HEK293 (cell line): ENCODE measurements around the gene TYROBP.

Experiments
- CTCF ChIA-PET: fragments of 350-600 bp; formaldehyde crosslinking; extraction: SDS; loops from one replicate; lab custom pipeline; 2021; ENCODE audit warnings: antibody characterized with exemption; lab: Yijun Ruan, JAX
- POLR2A ChIA-PET: fragments of 300-600 bp; formaldehyde crosslinking; extraction: SDS; loops from one replicate; lab custom pipeline; 2020; ENCODE audit warnings: antibody characterized with exemption, inconsistent platforms; lab: Yijun Ruan, JAX
- H3K27ac ChIP-seq: fragments of 200-500 bp; sonication (Bioruptor generic); 2 replicates; pipeline ENCODE4 v1.5.1; 2014; ENCODE audit warnings: low read depth, low read length, control low read depth, inconsistent platforms; ENCODE audit errors: extremely low read depth
- H3K36me3 ChIP-seq, 2 experiments: fragments of 200-500 bp in 1 of 2; sonication (Bioruptor generic) in 1 of 2; 1 replicate in 1 of 2; 2 replicates in 1 of 2; pipeline ENCODE4 v1.5.1; 2014 to 2017; ENCODE audit warnings: inconsistent platforms in 2 of 2, low read length in 2 of 2; ENCODE audit not compliant: control insufficient read depth in 2 of 2, insufficient read depth in 1 of 2
- H3K4me1 ChIP-seq: fragments of 200-500 bp; sonication (Bioruptor generic); 2 replicates; pipeline ENCODE4 v1.5.1; 2014; ENCODE audit warnings: mild to moderate bottlenecking, low read length, inconsistent platforms; ENCODE audit not compliant: control insufficient read depth, insufficient read depth
- H3K4me3 ChIP-seq: 2 replicates; pipeline ENCODE4 v1.5.1; 2011; ENCODE audit warnings: low read depth, mild to moderate bottlenecking, control low read depth, low read length, moderate library complexity
- H3K9me3 ChIP-seq: fragments of 200-500 bp; sonication (Bioruptor generic); 2 replicates; pipeline ENCODE4 v1.5.1; 2014; ENCODE audit warnings: low read depth, low read length, inconsistent platforms; ENCODE audit not compliant: control insufficient read depth, insufficient read depth
- EGR2 ChIP-seq: fragments of 450-650 bp; formaldehyde crosslinking; IDR thresholded peaks from 2 replicates; pipeline ENCODE4 v1.5.1; 2016; ENCODE audit warnings: low read depth, missing biosample characterization, missing genetic modification characterization
- FEZF1 ChIP-seq: fragments of 450-650 bp; formaldehyde crosslinking; IDR thresholded peaks from 2 replicates; pipeline ENCODE4 v1.5.1; 2016; ENCODE audit warnings: missing biosample characterization, missing genetic modification characterization
- GLI2 ChIP-seq: fragments of 450-650 bp; formaldehyde crosslinking; IDR thresholded peaks from 2 replicates; pipeline ENCODE4; 2017; ENCODE audit warnings: missing biosample characterization, missing genetic modification characterization, low read depth, borderline replicate concordance
- GLI4 ChIP-seq: fragments of 450-650 bp; formaldehyde crosslinking; IDR thresholded peaks from 2 replicates; pipeline ENCODE4 v1.5.1; 2016; ENCODE audit warnings: missing biosample characterization, missing genetic modification characterization
- GLIS1 ChIP-seq: fragments of 450-650 bp; formaldehyde crosslinking; IDR thresholded peaks from 2 replicates; pipeline ENCODE4 v1.5.1; 2016; ENCODE audit warnings: missing biosample characterization, missing genetic modification characterization
- PRDM1 ChIP-seq: fragments of 450-650 bp; formaldehyde crosslinking; IDR thresholded peaks from 2 replicates; pipeline ENCODE4; 2016; ENCODE audit warnings: missing biosample characterization, missing genetic modification characterization
- SCRT1 ChIP-seq: fragments of 450-650 bp; formaldehyde crosslinking; IDR thresholded peaks from 2 replicates; pipeline ENCODE4 v1.5.1; 2016; ENCODE audit warnings: missing biosample characterization, missing genetic modification characterization, borderline replicate concordance
- SP7 ChIP-seq: fragments of 450-650 bp; formaldehyde crosslinking; IDR thresholded peaks from 2 replicates; pipeline ENCODE4 v1.5.1; 2016; ENCODE audit warnings: missing biosample characterization, missing genetic modification characterization
- YY1 ChIP-seq: fragments of 450-650 bp; formaldehyde crosslinking; IDR thresholded peaks from 2 replicates; pipeline ENCODE4 v1.5.1; 2018; ENCODE audit warnings: missing biosample characterization, missing genetic modification characterization
- ZBTB7A ChIP-seq: fragments of 450-650 bp; formaldehyde crosslinking; IDR thresholded peaks from 2 replicates; pipeline ENCODE4 v1.5.1; 2016; ENCODE audit warnings: low read depth, missing biosample characterization, missing genetic modification characterization
- ZBTB8A ChIP-seq: fragments of 450-650 bp; formaldehyde crosslinking; IDR thresholded peaks from 2 replicates; pipeline ENCODE4 v1.5.1; 2016; ENCODE audit warnings: missing biosample characterization, missing genetic modification characterization
- ZFP69B ChIP-seq: fragments of 450-650 bp; formaldehyde crosslinking; IDR thresholded peaks from 2 replicates; pipeline ENCODE4 v1.5.1; 2016; ENCODE audit warnings: missing biosample characterization, missing genetic modification characterization
- ZNF121 ChIP-seq: fragments of 450-650 bp; formaldehyde crosslinking; IDR thresholded peaks from 2 replicates; pipeline ENCODE4 v1.5.1; 2016; ENCODE audit warnings: missing biosample characterization, missing genetic modification characterization
- ZNF148 ChIP-seq: fragments of 450-650 bp; formaldehyde crosslinking; IDR thresholded peaks from 2 replicates; pipeline ENCODE4 v1.5.0; 2017; ENCODE audit warnings: missing biosample characterization, missing genetic modification characterization, borderline replicate concordance
- ZNF16 ChIP-seq: fragments of 450-650 bp; formaldehyde crosslinking; IDR thresholded peaks from 2 replicates; pipeline ENCODE4 v1.5.1; 2016; ENCODE audit warnings: low read depth, missing biosample characterization, missing genetic modification characterization
- ZNF239 ChIP-seq: fragments of 450-650 bp; formaldehyde crosslinking; IDR thresholded peaks from 2 replicates; pipeline ENCODE4 v1.5.1; 2016; ENCODE audit warnings: missing biosample characterization, missing genetic modification characterization
- ZNF518A ChIP-seq: fragments of 450-650 bp; formaldehyde crosslinking; conservative IDR thresholded peaks from 2 replicates; pipeline ENCODE4 v1.5.1; 2016; ENCODE audit warnings: low read depth, missing biosample characterization, missing genetic modification characterization
- ZNF548 ChIP-seq: fragments of 450-650 bp; formaldehyde crosslinking; IDR thresholded peaks from 2 replicates; pipeline ENCODE4 v1.5.1; 2016; ENCODE audit warnings: missing biosample characterization, missing genetic modification characterization
- ZNF558 ChIP-seq: fragments of 450-650 bp; formaldehyde crosslinking; IDR thresholded peaks from 2 replicates; pipeline ENCODE4 v1.5.1; 2016; ENCODE audit warnings: missing biosample characterization, missing genetic modification characterization
- ZNF585B ChIP-seq: fragments of 450-650 bp; formaldehyde crosslinking; IDR thresholded peaks from 2 replicates; pipeline ENCODE4 v1.5.1; 2016; ENCODE audit warnings: missing biosample characterization, missing genetic modification characterization
- ZNF610 ChIP-seq: fragments of 450-650 bp; formaldehyde crosslinking; IDR thresholded peaks from 2 replicates; pipeline ENCODE4 v1.5.1; 2016; ENCODE audit warnings: missing biosample characterization, missing genetic modification characterization, borderline replicate concordance
- ZNF645 ChIP-seq: fragments of 450-650 bp; formaldehyde crosslinking; IDR thresholded peaks from 2 replicates; pipeline ENCODE4; 2016; ENCODE audit warnings: missing biosample characterization, missing genetic modification characterization
- ZNF654 ChIP-seq: fragments of 450-650 bp; formaldehyde crosslinking; IDR thresholded peaks from 2 replicates; pipeline ENCODE4 v1.5.1; 2016; ENCODE audit warnings: low read depth, missing biosample characterization, missing genetic modification characterization
- ZNF692 ChIP-seq: fragments of 450-650 bp; formaldehyde crosslinking; IDR thresholded peaks from 2 replicates; pipeline ENCODE4 v1.5.1; 2016; ENCODE audit warnings: missing biosample characterization, missing genetic modification characterization
- ZNF707 ChIP-seq: fragments of 450-650 bp; formaldehyde crosslinking; IDR thresholded peaks from 2 replicates; pipeline ENCODE4 v1.5.1; 2016; ENCODE audit warnings: missing biosample characterization, missing genetic modification characterization
- ZNF837 ChIP-seq: fragments of 450-650 bp; formaldehyde crosslinking; IDR thresholded peaks from 2 replicates; pipeline ENCODE4 v1.5.1; 2016; ENCODE audit warnings: missing biosample characterization, missing genetic modification characterization

Gene TYROBP

GRCh38 chr19:35901854-35902661 is 6.0 kb downstream of the TYROBP start, which contains the start of gene HCST (continued):
- no peak for TF ChIP-seq ZNF148 (tag by site-specific recombination)
- TF ChIP-seq SCRT1 (tag by site-specific recombination), result no peak
- TF ChIP-seq ZNF558 (tag by site-specific recombination), result no peak
- TF ChIP-seq GLI2 (tag by site-specific recombination), result no peak
- TF ChIP-seq ZNF518A (tag by site-specific recombination), result no peak
- TF ChIP-seq ZNF585B, result no peak

- H3K9me3 ChIP-seq, result no peaks in the 10 kb centered on the region
- H3K4me3 ChIP-seq, result no peak overlapping the region
- peaks cover 19 to 24% of the 10 kb centered on the region in 2 experiments for H3K36me3 ChIP-seq
- H3K27ac ChIP-seq, result no peak overlapping the region
- ChIA-PET POLR2A (interaction anchor here (0.5 to 1.7 kb wide), 14 partner anchors 10 to 1479 kb away, joined by 3 to 10 read pairs (median 5); partner anchors contain the start of genes ALKBH6, LIN37 and SDHAF1), CTCF (interaction anchor here (0.6 to 1.4 kb wide), 5 partner anchors 15 to 899 kb away, joined by 3 to 8 read pairs (median 4); no protein-coding TSS in a partner anchor)
- peaks cover 14% of the 10 kb centered on the region for H3K4me1 ChIP-seq
- TF ChIP-seq ZNF654 (tag by site-specific recombination) (no peak), ZNF692 (tag by site-specific recombination) (peak; percentile 40; the same call in 1 of the 2 replicates), EGR2 (tag by site-specific recombination) (no peak), ZNF837 (tag by site-specific recombination) (no peak), SP7 (tag by site-specific recombination) (no peak), GLI4 (no peak), ZNF610 (tag by site-specific recombination) (no peak), ZNF645 (tag by site-specific recombination) (no peak), PRDM1 (peak; percentile 65; the same call in 1 of the 2 replicates), FEZF1 (tag by site-specific recombination) (peak; percentile 30; the same call in 1 of the 2 replicates), ZBTB7A (0 out of 2 replicates have a peak, but pooled peaks have one; percentile 32), ZNF16 (tag by site-specific recombination) (no peak), ZNF707 (tag by site-specific recombination) (no peak), YY1 (no peak), ZNF548 (tag by site-specific recombination) (no peak), GLIS1 (tag by site-specific recombination) (peak; percentile 82), ZFP69B (peak; percentile 37; the same call in 1 of the 2 replicates), ZBTB8A (tag by site-specific recombination) (no peak), ZNF239 (tag by site-specific recombination) (no peak), ZNF121 (tag by site-specific recombination) (0 out of 2 replicates have a peak, but pooled peaks have one; percentile 31)
Measured at GRCh38 chr19:35901055-35901644, 6.9 kb downstream of the TYROBP start.
